Measurements from ENCODE around the gene SCN4A. TPM values are rescaled to one million over a fixed set of nuclear protein-coding genes. Genes with fewer than 3 reads are reported as not detected.
"Not testable (repeated sequence)": the region's sequence is repeated elsewhere in the genome, so short reads cannot be mapped to it uniquely, and the experiment has no call there.

The SCN4A gene
- total RNA-seq, 2 experiments from 2014 or later = 0.14 to 0.31 TPM

DNA sequence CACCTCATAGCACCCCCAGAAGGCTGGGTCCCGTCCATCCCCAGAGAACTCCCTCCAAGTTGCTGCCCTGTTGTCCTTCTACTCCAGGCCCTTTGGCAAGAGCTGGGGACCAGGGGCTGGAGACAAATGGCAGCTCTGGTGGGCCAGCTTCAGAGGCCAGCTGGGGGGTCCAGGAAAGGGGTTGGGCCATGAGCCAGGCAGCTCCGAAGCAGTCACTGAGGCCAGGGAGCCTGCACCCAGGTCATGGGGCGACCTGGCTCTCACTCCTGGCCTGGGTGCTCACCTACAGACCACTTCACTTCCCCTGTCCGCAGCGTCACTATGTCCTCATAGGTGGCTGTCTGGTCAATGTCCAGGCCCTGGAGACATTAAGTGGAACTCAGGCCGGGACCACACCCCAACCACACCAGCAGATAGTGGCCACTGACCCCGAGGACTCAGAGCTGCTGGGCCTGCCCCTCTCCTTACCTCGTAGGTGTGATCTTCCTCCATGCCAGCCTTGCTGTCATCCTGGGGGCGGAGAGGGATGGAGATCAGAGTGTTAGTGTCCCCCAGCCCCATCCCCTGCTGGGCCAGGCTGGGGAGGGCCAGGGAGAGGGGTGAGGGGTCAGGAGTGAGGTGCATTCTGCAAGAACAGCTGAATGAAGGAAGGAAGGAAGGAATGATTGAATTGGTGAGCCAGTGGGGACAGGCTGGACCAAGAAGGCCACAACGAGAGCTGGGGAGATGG is 43.6 kb downstream of the SCN4A start:
- H3K27ac Mint-ChIP-seq = no peak overlapping the region
- DNase-seq = no peak
- peaks cover 20% of the 10 kb centered on the region for H3K4me1 Mint-ChIP-seq
- H3K4me3 Mint-ChIP-seq = no peak overlapping the region
- H3K27me3 Mint-ChIP-seq = no peaks in the 10 kb centered on the region
- H3K9me3 Mint-ChIP-seq = no peaks in the 10 kb centered on the region
- H3K36me3 Mint-ChIP-seq = no peaks in the 10 kb centered on the region

- Mint-ChIP-seq H3K9me3 (no peaks in the 10 kb centered on the region), H3K36me3 (no peaks in the 10 kb centered on the region), H3K27ac (no peak overlapping the region), H3K4me3 (no peak overlapping the region), H3K4me1 (peaks cover 20% of the 10 kb centered on the region), H3K27me3 (no peaks in the 10 kb centered on the region)
- no peak for DNase-seq
Measured at GRCh38 chr17:63928172-63928666, 44.5 kb downstream of the SCN4A start.

DNA sequence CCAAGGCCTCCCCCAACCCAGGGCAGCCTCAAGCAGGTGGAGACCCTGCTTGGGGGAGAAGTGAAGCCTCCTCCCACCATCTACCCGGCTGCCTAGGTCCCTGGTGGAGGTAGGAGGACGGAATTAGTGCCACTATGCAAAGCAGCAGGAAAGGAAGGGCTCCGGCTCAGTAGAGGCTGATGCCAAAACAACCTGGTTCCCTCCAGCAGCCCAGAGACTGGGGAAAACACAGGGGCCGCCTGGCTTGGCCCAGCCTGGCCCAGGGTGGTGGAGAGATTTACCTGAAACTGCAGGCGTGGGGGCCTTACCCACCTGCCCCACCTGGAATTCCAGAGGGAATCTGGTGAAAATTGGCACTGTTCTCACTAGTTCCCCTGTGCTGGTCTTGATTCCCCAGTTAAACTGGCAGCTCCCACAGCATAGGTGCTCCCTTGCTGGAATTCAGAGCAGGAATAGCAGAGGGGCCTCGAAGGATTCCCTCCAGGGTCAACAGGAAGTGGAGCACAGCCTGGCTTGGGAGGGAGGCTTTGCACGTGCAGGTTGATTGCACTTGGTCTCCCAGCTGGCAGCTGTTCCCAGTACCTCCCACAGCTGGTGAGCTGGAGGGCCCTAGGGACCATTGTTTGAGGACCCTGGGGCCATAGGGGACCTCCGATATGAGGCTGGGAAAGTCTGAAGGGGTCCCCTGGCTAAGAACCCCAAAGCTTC is 45.1 kb downstream of the SCN4A start:
- DNase-seq = no peak
- no peaks in the 10 kb centered on the region for H3K36me3 Mint-ChIP-seq
- no peak overlapping the region for H3K4me3 Mint-ChIP-seq
- no peaks in the 10 kb centered on the region for H3K27me3 Mint-ChIP-seq
- no peak overlapping the region for H3K27ac Mint-ChIP-seq
- peaks cover 15% of the 10 kb centered on the region for H3K4me1 Mint-ChIP-seq
- no peaks in the 10 kb centered on the region for H3K9me3 Mint-ChIP-seq

GRCh38 chr17:63926164-63926563 is 46.6 kb downstream of the SCN4A start:
- no peaks in the 10 kb centered on the region for H3K9me3 Mint-ChIP-seq
- H3K4me1 Mint-ChIP-seq = peaks cover 5% of the 10 kb centered on the region
- H3K27me3 Mint-ChIP-seq = no peaks in the 10 kb centered on the region
- DNase-seq = no peak
- H3K27ac Mint-ChIP-seq = no peak overlapping the region
- H3K36me3 Mint-ChIP-seq = no peaks in the 10 kb centered on the region
- no peak overlapping the region for H3K4me3 Mint-ChIP-seq

- H3K4me1 Mint-ChIP-seq = no peaks in the 10 kb centered on the region
Measured at GRCh38 chr17:63925615-63926014, 47.1 kb downstream of the SCN4A start.

GRCh38 chr17:63922402-63922801 is 50.3 kb downstream of the SCN4A start:
- not testable (repeated sequence) for H3K27ac Mint-ChIP-seq, H3K27me3 Mint-ChIP-seq, H3K4me3 Mint-ChIP-seq, H3K9me3 Mint-ChIP-seq, H3K4me1 Mint-ChIP-seq, H3K36me3 Mint-ChIP-seq, DNase-seq

More at GRCh38 chr17:63925615-63926014, 47.1 kb downstream of the SCN4A start:
- no peaks in the 10 kb centered on the region for H3K27me3 Mint-ChIP-seq
- no peak for DNase-seq
- H3K4me3 Mint-ChIP-seq = no peak overlapping the region
- H3K36me3 Mint-ChIP-seq = no peaks in the 10 kb centered on the region
- H3K9me3 Mint-ChIP-seq = no peaks in the 10 kb centered on the region
- peak overlapping the region; percentile 25 for H3K27ac Mint-ChIP-seq

- H3K36me3 Mint-ChIP-seq, H3K9me3 Mint-ChIP-seq, H3K4me3 Mint-ChIP-seq, H3K27ac Mint-ChIP-seq, DNase-seq, H3K27me3 Mint-ChIP-seq, H3K4me1 Mint-ChIP-seq: not testable (repeated sequence)
Measured at GRCh38 chr17:63920779-63921178, 51.9 kb downstream of the SCN4A start.

GRCh38 chr17:63920050-63920449 is 52.7 kb downstream of the SCN4A start:
- H3K36me3 Mint-ChIP-seq, H3K9me3 Mint-ChIP-seq, H3K4me1 Mint-ChIP-seq, H3K27me3 Mint-ChIP-seq, H3K27ac Mint-ChIP-seq, H3K4me3 Mint-ChIP-seq, DNase-seq: not testable (repeated sequence)

DNA sequence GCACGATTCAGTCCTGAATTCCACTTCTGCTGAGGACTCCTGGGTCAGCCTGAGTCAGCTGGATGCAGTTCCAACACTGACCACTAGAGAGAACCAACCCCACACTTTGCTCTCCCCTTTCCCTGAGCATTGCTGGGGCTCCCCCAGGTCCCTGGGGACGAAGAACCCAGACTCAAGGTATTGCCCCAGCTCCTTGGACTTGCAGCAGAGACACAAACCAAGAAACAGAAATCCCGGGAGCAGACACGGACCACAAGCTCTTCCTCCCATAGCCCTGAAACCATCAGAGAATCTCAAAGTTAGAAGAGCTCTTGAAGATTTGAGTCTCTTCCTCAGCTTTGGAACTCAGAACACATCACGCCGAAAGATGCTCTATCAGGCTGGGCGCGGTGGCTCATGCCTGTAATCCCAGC is 53.4 kb downstream of the SCN4A start:
- H3K9me3 Mint-ChIP-seq = no peaks in the 10 kb centered on the region
- H3K4me3 Mint-ChIP-seq = no peak overlapping the region
- H3K27me3 Mint-ChIP-seq = peaks cover 5% of the 10 kb centered on the region
- H3K4me1 Mint-ChIP-seq = peaks cover 4% of the 10 kb centered on the region
- peak; percentile 64 for DNase-seq
- no peak overlapping the region for H3K27ac Mint-ChIP-seq
- H3K36me3 Mint-ChIP-seq = no peaks in the 10 kb centered on the region

DNA sequence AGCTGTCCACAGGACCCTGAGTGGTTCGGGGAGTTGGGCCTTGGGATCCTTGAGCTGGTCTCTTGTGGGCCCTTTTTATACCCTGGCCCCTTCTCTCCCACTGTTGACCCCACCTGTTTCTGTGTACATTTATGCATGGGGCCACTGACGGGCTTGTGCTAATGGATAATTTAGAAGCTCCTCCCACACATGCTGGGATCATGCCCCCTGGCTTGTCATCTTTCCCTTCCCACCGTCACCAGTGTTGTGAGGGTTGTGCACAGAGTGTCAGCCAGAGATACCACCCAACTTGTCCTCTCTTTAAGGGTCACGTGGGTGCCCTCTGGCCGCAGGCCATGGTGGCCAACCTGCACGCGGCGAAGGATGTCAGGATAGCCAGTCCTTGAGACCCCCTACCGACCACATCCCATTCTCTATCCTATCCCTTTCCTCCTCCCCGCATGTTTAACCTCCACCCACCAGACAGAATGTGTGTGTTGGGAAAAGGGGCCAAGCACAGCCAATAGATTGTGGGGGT is 53.9 kb downstream of the SCN4A start, which contains the start of gene GH1:
TSS of gene GH1 (minus strand) at position 51 of the 517 bp plus-strand sequence. CDS start 63 bp downstream, outside the sequence.
- not testable (repeated sequence) for H3K27ac Mint-ChIP-seq, H3K36me3 Mint-ChIP-seq, H3K9me3 Mint-ChIP-seq, DNase-seq, H3K27me3 Mint-ChIP-seq, H3K4me1 Mint-ChIP-seq, H3K4me3 Mint-ChIP-seq

GRCh38 chr17:63918305-63918704 is 54.4 kb downstream of the SCN4A start:
- Mint-ChIP-seq H3K27ac (no peak overlapping the region), H3K4me1 (peaks cover 4% of the 10 kb centered on the region), H3K36me3 (no peaks in the 10 kb centered on the region), H3K27me3 (peaks cover 5% of the 10 kb centered on the region), H3K4me3 (no peak overlapping the region), H3K9me3 (no peaks in the 10 kb centered on the region)
- DNase-seq = no peak

GRCh38 chr17:63917646-63918045 is 55.1 kb downstream of the SCN4A start:
- Mint-ChIP-seq H3K27ac (no peak overlapping the region), H3K27me3 (peaks cover 5% of the 10 kb centered on the region), H3K36me3 (no peaks in the 10 kb centered on the region), H3K9me3 (no peaks in the 10 kb centered on the region), H3K4me3 (no peak overlapping the region), H3K4me1 (peaks cover 4% of the 10 kb centered on the region)
- no peak for DNase-seq

- not testable (repeated sequence) for H3K36me3 Mint-ChIP-seq, H3K9me3 Mint-ChIP-seq, H3K4me3 Mint-ChIP-seq, DNase-seq, H3K27ac Mint-ChIP-seq, H3K27me3 Mint-ChIP-seq, H3K4me1 Mint-ChIP-seq
Measured at GRCh38 chr17:63917206-63917605, 55.5 kb downstream of the SCN4A start.

DNA sequence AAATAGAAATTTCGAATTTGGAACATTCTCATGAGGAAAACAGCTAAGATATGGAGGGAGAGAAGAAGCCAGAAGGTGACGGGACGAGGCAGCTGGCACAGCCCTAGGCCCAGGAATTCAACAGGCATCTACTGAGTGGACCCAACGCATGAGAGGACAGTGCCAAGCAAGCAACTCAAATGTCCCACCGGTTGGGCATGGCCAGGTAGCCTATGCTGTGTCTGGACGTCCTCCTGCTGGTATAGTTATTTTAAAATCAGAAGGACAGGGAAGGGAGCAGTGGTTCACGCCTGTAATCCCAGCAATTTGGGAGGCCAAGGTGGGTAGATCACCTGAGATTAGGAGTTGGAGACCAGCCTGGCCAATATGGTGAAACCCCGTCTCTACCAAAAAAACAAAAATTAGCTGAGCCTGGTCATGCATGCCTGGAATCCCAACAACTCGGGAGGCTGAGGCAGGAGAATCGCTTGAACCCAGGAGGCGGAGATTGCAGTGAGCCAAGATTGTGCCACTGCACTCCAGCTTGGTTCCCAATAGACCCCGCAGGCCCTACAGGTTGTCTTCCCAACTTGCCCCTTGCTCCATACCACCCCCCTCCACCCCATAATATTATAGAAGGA is 56.0 kb downstream of the SCN4A start:
- Mint-ChIP-seq H3K4me3 (no peak overlapping the region), H3K36me3 (no peaks in the 10 kb centered on the region), H3K27ac (no peak overlapping the region), H3K9me3 (no peaks in the 10 kb centered on the region), H3K4me1 (peaks cover 4% of the 10 kb centered on the region), H3K27me3 (peaks cover 5% of the 10 kb centered on the region)
- no peak for DNase-seq

- not testable (repeated sequence) for H3K4me3 Mint-ChIP-seq, H3K9me3 Mint-ChIP-seq, DNase-seq, H3K36me3 Mint-ChIP-seq, H3K27me3 Mint-ChIP-seq, H3K27ac Mint-ChIP-seq, H3K4me1 Mint-ChIP-seq
Measured at GRCh38 chr17:63915753-63916152, 57.0 kb downstream of the SCN4A start.

Measured in activated naive CD8-positive, alpha-beta T cell treated with anti-CD3 and anti-CD28 coated beads for 36 hours (primary cell).